GM12878 (cell line): Measurements from ENCODE around the gene DNAJC18. TPM values are rescaled to one million over a fixed set of nuclear protein-coding genes. Genes with fewer than 3 reads are reported as not detected.

Source experiments
- BHLHE40 ChIP-seq, 2 experiments: fragments of 450-650 bp in 1 of 2; IDR thresholded peaks; 2 replicates each; pipeline ENCODE4 v1.6.1; 2011 to 2017; ENCODE audit warnings: low read depth in 2 of 2, borderline replicate concordance in 1 of 2, improper control_type of control experiment in 1 of 2, low read length in 1 of 2, mild to moderate bottlenecking in 1 of 2
- CUX1 ChIP-seq: IDR thresholded peaks from 2 replicates; pipeline ENCODE4 v1.6.1; 2012; ENCODE audit warnings: improper control_type of control experiment, low read depth, low read length; ENCODE audit not compliant: insufficient replicate concordance
- E2F4 ChIP-seq: IDR thresholded peaks from 2 replicates; pipeline ENCODE4 v1.6.1; 2012; ENCODE audit warnings: low read depth, low read length, improper control_type of control experiment
- MXI1 ChIP-seq: fragments of 150-350 bp; IDR thresholded peaks from 2 replicates; pipeline ENCODE4 v1.6.1; 2011; ENCODE audit warnings: low read depth, mild to moderate bottlenecking, inconsistent platforms, low read length, improper control_type of control experiment
- MYB ChIP-seq: fragments of 150-350 bp; IDR thresholded peaks from 2 replicates; pipeline ENCODE4 v1.6.1; 2014; ENCODE audit warnings: mild to moderate bottlenecking, low read depth, low read length, borderline replicate concordance
- MYC ChIP-seq: IDR thresholded peaks from 2 replicates; pipeline ENCODE4 v1.6.1; 2011; ENCODE audit warnings: mild to moderate bottlenecking, low read length, moderate library complexity, inconsistent platforms; ENCODE audit not compliant: insufficient read depth, insufficient replicate concordance, insufficient read length, severe bottlenecking
- NBN ChIP-seq: fragments of 450-650 bp; IDR thresholded peaks from 2 replicates; pipeline ENCODE4 v1.6.1; 2016
- POLR2AphosphoS5 ChIP-seq: IDR thresholded peaks from 2 replicates; pipeline ENCODE4 v1.6.1; 2011; ENCODE audit warnings: mild to moderate bottlenecking, low read length, inconsistent platforms
- SKIL ChIP-seq: fragments of 450-650 bp; IDR thresholded peaks from 2 replicates; pipeline ENCODE4 v1.6.1; 2017; ENCODE audit warnings: mild to moderate bottlenecking, low read depth, inconsistent platforms; ENCODE audit not compliant: poor library complexity, severe bottlenecking
- USF2 ChIP-seq: IDR thresholded peaks from 2 replicates; pipeline ENCODE4 v1.6.1; 2011; ENCODE audit warnings: low read depth, low read length, improper control_type of control experiment, borderline replicate concordance
- ZNF207 ChIP-seq: fragments of 450-650 bp; IDR thresholded peaks from 2 replicates; pipeline ENCODE4 v1.6.1; 2014; ENCODE audit warnings: antibody characterized with exemption, mild to moderate bottlenecking, borderline replicate concordance
- ZNF24 ChIP-seq: fragments of 450-650 bp; IDR thresholded peaks from 2 replicates; pipeline ENCODE4 v1.6.1; 2017; ENCODE audit warnings: antibody characterized with exemption, mild to moderate bottlenecking
- ZNF592 ChIP-seq: fragments of 450-650 bp; IDR thresholded peaks from 2 replicates; pipeline ENCODE4 v1.6.1; 2017; ENCODE audit warnings: mild to moderate bottlenecking, moderate library complexity
- ZSCAN29 ChIP-seq: fragments of 450-650 bp; IDR thresholded peaks from 2 replicates; pipeline ENCODE4 v1.6.1; 2017; ENCODE audit warnings: mild to moderate bottlenecking, moderate library complexity
- polyA plus RNA-seq, 11 experiments: library from polyadenylated mRNA; depleted of rRNA in 4 of 11; unstranded in 6 of 11; stranded (reverse) in 5 of 11; fragments of >200 nt; fragmentation: Nextera tagmentation in 4 of 11; fragmentation: Illumina TruSeq in 1 of 11; extraction: Ambion mirVana in 4 of 11; extraction: Trizol in 1 of 11; gene quantifications; 1 replicate in 1 of 11; 2 replicates in 10 of 11; pipeline versions ENCODE4 v1.2.1 to v1.2.3, GENCODE V29; 2011 to 2016; ENCODE audit warnings: inconsistent platforms in 2 of 11, missing spikeins in 2 of 11, low read depth in 1 of 11
- total RNA-seq, 4 experiments: library from RNA; depleted of rRNA in 3 of 4; stranded (reverse); fragments of >200 nt in 3 of 4; fragmentation: Illumina TruSeq in 1 of 4; extraction: Trizol in 1 of 4; gene quantifications; 2 replicates each; pipeline versions ENCODE4 v1.2.1 to v1.2.3, GENCODE V29; 2013 to 2021

The DNAJC18 gene
- total and polyA plus RNA-seq, 10 of the 15 experiments (the other 5 are each of a cell fraction or from before 2014, with no cell fraction given) = 6.4 to 26.7 (median 17.7) TPM

GRCh38 chr5:139392678-139393496, 46.4 kb downstream of the DNAJC18 start (continued):
- TF ChIP-seq SKIL (no peak), ZSCAN29 (no peak), E2F4 (peak; percentile 90), NBN (no peak), POLR2AphosphoS5 (peak; percentile 56), ZNF24 (peak; percentile 53), BHLHE40 (IDR thresholded peaks at IDR 0.05; ENCODE audit: borderline replicate concordance in 1 of 2, low read depth in 2 of 2, low read length in 1 of 2) (peak in 1 of 2 experiments; percentile 55; a peak in 2 of 4 replicates), MYB (no peak), ZNF592 (0 out of 2 replicates have a peak, but pooled peaks have one; percentile 63), CUX1 (no peak), USF2 (no peak), MXI1 (no peak), ZNF207 (peak; percentile 13; the same call in 1 of the 2 replicates), MYC (no peak)
